ENCODE measurements around the gene TMEM243.

Gene TMEM243

DNA sequence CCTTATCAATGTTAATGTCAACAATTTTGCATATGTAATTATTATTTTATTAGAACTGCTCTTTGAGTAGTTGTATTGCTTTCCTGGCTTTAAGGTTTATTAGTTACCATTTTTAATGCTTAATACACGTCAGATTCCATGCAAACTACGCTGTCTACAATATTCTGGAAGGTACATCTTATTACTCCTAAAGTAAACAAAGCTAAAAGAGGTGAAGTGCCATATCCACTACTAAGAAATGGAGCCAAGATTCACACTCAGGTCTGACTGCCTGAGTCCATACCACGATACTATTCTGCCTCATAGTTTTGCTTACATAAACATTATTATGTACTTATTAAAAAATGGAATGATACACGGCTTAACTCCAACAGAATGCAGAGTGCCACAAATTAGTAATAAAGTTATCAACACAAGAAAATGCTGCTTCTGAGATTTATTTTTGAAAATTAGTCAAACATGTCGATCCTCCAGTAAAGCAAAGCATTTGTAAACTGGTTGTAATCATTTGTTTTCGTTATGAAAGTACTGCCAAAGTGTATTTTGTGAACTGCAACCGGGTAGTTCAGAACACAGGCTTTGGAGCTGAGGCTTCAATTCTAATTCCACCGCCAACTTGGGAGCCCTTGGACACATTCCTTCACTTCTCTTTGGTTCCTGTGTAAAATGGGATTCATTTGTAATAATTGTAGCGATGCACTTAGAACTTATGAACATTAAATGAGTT lies 68.4 kb downstream of the TMEM243 start:
- DNase-seq (ENCODE audit: extremely low read depth, low read depth): no peak
- TF ChIP-seq, protein P1, sequence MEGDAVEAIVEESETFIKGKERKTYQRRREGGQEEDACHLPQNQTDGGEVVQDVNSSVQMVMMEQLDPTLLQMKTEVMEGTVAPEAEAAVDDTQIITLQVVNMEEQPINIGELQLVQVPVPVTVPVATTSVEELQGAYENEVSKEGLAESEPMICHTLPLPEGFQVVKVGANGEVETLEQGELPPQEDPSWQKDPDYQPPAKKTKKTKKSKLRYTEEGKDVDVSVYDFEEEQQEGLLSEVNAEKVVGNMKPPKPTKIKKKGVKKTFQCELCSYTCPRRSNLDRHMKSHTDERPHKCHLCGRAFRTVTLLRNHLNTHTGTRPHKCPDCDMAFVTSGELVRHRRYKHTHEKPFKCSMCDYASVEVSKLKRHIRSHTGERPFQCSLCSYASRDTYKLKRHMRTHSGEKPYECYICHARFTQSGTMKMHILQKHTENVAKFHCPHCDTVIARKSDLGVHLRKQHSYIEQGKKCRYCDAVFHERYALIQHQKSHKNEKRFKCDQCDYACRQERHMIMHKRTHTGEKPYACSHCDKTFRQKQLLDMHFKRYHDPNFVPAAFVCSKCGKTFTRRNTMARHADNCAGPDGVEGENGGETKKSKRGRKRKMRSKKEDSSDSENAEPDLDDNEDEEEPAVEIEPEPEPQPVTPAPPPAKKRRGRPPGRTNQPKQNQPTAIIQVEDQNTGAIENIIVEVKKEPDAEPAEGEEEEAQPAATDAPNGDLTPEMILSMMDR (IDR thresholded peaks at IDR 0.05; ENCODE audit: low read depth, low read length): no peak

- DNase-seq (ENCODE audit: extremely low read depth, low read depth): peak; percentile 14
- TF ChIP-seq, protein P1 (IDR thresholded peaks at IDR 0.05; ENCODE audit: low read depth, low read length): peak; percentile 60
These were observed 71.1 kb downstream of the TMEM243 start for GRCh38 chr7:87148332-87148955.

- TF ChIP-seq, protein P1 (IDR thresholded peaks at IDR 0.05; ENCODE audit: low read depth, low read length): no peak
- DNase-seq (ENCODE audit: extremely low read depth, low read depth): no peak
These were observed 72.0 kb downstream of the TMEM243 start for GRCh38 chr7:87147500-87147899.

- TF ChIP-seq, protein P1 (IDR thresholded peaks at IDR 0.05; ENCODE audit: low read depth, low read length): no peak
- DNase-seq (ENCODE audit: extremely low read depth, low read depth): no peak
These were observed 72.7 kb downstream of the TMEM243 start for GRCh38 chr7:87146740-87147386.
